NT2/D1 (cell line): ENCODE data around the gene INSR.
A peak's percentile ranks its signal among the peaks of the same experiment; 100 is the strongest.

ENCODE experiments used
- DNase-seq: peaks from one replicate; pipeline ENCODE4 v3.0.0-alpha.2; 2011; ENCODE audit warnings: low read depth, low spot score
- H3K27me3 ChIP-seq: 2 replicates; pipeline ENCODE4 v1.6.0; 2011; ENCODE audit warnings: mild to moderate bottlenecking; ENCODE audit not compliant: insufficient read length, insufficient read depth
- H3K36me3 ChIP-seq: 2 replicates; pipeline ENCODE4 v1.6.1; 2011; ENCODE audit warnings: mild to moderate bottlenecking, low read length, mixed read lengths; ENCODE audit not compliant: insufficient read depth, insufficient read length
- H3K4me1 ChIP-seq: 2 replicates; pipeline ENCODE4 v1.5.1; 2011; ENCODE audit not compliant: insufficient read depth, insufficient read length
- H3K4me3 ChIP-seq: 2 replicates; pipeline ENCODE4 v1.5.1; 2011; ENCODE audit warnings: low read depth; ENCODE audit not compliant: insufficient read length
- H3K9ac ChIP-seq: 2 replicates; pipeline ENCODE4 v1.6.0; 2011; ENCODE audit warnings: low read depth; ENCODE audit not compliant: insufficient read length
- H3K9me3 ChIP-seq: 2 replicates; pipeline ENCODE4 v1.5.1; 2011; ENCODE audit warnings: mild to moderate bottlenecking, low read length; ENCODE audit not compliant: insufficient read depth
- SUZ12 ChIP-seq: IDR thresholded peaks from 2 replicates; pipeline ENCODE4 v1.6.1; 2011; ENCODE audit not compliant: insufficient read length, insufficient read depth; ENCODE audit errors: extremely low read depth
- YY1 ChIP-seq: IDR thresholded peaks from 2 replicates; pipeline ENCODE4 v1.6.1; 2011; ENCODE audit not compliant: insufficient read length, insufficient read depth
- ZNF274 ChIP-seq: IDR thresholded peaks from 2 replicates; pipeline ENCODE4 v1.6.1; 2011; ENCODE audit warnings: mild to moderate bottlenecking, low read depth, low read length

The INSR gene

DNA sequence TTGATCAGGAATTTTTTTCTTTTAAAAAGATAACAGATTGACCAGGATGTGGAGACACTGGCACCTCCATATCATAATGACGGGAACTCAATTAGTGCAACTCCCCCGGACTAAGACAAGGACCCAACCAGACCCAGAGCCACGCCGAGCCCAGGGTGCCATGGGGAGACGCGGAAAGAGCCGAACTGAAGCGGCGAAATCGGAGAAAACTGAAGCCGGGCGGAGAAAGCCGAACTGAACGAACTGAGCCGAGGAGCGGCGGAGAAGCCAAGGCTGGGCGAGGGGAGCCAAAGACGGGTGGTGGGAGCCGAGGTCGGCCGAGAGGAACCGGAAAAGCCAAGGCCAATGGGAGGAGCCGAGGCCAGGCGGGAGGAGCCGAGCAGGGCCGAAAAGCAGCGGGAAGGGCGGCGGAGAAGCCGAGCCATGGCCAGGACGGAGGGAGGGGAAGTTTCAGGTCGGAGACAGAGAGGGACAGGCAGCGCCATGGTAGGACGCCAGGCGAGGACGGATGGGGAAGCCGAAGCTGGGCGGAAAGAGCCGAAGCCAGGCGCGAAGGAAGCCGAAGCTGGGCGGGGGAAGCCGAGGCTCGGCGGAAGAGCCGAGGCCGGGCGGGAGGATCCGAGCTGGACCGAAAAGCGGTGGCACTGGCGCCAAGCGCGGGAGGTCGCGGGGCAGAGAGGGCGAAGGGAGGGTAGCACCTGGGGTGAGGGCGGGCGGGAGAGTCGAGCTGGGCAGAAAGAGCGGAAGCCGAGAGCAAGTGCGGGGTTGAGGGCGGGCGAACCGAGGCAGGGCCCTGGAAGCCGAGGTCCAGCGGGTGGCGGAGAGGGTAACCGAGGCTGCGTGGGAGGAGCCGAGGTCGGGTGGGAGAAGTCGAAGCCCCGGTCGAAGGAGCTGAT is 195.3 kb downstream of the INSR start:
- H3K9me3 ChIP-seq = peaks cover 23% of the 10 kb centered on the region
- no peak for TF ChIP-seq SUZ12
- no peak for TF ChIP-seq ZNF274
- TF ChIP-seq YY1 = no peak
- peak overlapping the region; percentile 54 for H3K4me3 ChIP-seq
- no peaks in the 10 kb centered on the region for H3K36me3 ChIP-seq
- H3K4me1 ChIP-seq = peaks cover 5% of the 10 kb centered on the region
- DNase-seq = peak; percentile 92
- H3K9ac ChIP-seq = peak overlapping the region; percentile 93
- H3K27me3 ChIP-seq = no peaks in the 10 kb centered on the region

- Histone ChIP-seq H3K9ac (peak overlapping the region; percentile 93), H3K4me1 (peaks cover 5% of the 10 kb centered on the region), H3K27me3 (no peaks in the 10 kb centered on the region), H3K9me3 (peaks cover 29% of the 10 kb centered on the region), H3K36me3 (peaks cover 3% of the 10 kb centered on the region), H3K4me3 (peak overlapping the region; percentile 54)
- no peak for DNase-seq
- TF ChIP-seq ZNF274 = no peak
- TF ChIP-seq SUZ12 = no peak
- no peak for TF ChIP-seq YY1
Measured at GRCh38 chr19:7098096-7098495, 196.1 kb downstream of the INSR start.

DNA sequence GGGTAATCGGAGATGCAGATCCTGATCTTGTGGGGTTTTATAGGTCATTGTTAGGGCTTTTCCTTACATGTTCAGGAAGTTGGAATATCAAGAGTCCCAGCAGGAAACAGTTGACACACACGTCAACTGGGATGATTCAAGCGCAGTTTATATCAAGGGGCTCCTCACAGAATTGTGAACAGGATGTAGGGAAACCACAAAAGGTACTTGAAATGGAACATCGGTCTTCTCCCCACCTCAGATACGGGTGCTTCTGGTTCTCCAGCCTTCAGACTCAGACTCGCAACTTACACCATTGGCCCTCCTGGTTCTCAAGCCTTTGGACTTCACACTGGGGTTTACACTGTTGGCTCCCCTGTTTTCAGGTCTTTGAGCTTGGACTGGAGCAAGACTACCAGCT is 205.2 kb downstream of the INSR start:
- H3K27me3 ChIP-seq = no peaks in the 10 kb centered on the region
- DNase-seq = no peak
- H3K9ac ChIP-seq = no peak overlapping the region
- TF ChIP-seq ZNF274 = no peak
- no peak for TF ChIP-seq YY1
- no peak for TF ChIP-seq SUZ12
- peaks cover 61% of the 10 kb centered on the region for H3K36me3 ChIP-seq
- H3K4me1 ChIP-seq = no peaks in the 10 kb centered on the region
- H3K4me3 ChIP-seq = no peak overlapping the region
- peaks cover 58% of the 10 kb centered on the region for H3K9me3 ChIP-seq

DNA sequence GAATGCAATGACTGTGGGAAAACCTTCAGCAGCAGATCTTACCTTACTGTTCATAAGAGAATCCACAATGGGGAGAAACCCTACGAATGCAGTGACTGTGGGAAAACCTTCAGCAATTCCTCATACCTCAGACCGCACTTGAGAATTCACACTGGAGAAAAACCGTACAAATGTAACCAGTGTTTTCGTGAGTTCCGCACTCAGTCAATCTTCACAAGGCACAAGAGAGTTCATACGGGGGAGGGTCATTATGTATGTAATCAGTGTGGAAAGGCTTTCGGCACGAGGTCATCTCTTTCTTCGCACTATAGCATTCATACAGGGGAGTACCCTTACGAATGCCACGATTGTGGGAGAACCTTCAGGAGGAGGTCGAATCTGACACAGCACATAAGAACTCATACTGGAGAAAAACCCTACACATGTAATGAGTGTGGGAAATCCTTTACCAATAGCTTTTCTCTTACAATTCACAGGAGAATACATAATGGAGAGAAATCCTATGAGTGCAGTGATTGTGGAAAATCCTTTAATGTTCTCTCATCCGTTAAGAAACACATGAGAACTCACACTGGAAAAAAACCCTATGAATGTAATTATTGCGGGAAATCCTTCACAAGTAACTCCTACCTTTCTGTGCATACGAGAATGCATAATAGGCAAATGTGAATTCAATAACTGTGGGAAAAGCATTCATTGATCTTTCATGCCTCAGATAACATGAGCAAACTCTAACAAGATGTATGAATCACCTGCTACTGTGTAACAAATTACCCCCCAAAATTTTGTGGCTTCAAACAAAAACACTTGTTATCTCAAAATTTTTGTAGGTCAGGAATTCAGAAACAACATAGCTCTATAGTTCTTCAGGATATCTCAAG is 210.9 kb downstream of the INSR start:
- H3K4me3 ChIP-seq = no peak overlapping the region
- H3K4me1 ChIP-seq = no peaks in the 10 kb centered on the region
- no peak for DNase-seq
- TF ChIP-seq ZNF274 (peak; percentile 97), YY1 (no peak)
- peaks cover 99% of the 10 kb centered on the region for H3K9me3 ChIP-seq
- no peak overlapping the region for H3K9ac ChIP-seq
- H3K27me3 ChIP-seq = no peaks in the 10 kb centered on the region
- peaks cover 87% of the 10 kb centered on the region for H3K36me3 ChIP-seq

GRCh38 chr19:7078008-7078407 is 216.2 kb downstream of the INSR start:
- DNase-seq = no peak
- Histone ChIP-seq H3K4me3 (no peak overlapping the region), H3K4me1 (no peaks in the 10 kb centered on the region), H3K9ac (no peak overlapping the region), H3K9me3 (peaks cover 69% of the 10 kb centered on the region), H3K27me3 (no peaks in the 10 kb centered on the region), H3K36me3 (peaks cover 93% of the 10 kb centered on the region)
- TF ChIP-seq SUZ12 = no peak
- TF ChIP-seq ZNF274 = no peak
- no peak for TF ChIP-seq YY1

DNA sequence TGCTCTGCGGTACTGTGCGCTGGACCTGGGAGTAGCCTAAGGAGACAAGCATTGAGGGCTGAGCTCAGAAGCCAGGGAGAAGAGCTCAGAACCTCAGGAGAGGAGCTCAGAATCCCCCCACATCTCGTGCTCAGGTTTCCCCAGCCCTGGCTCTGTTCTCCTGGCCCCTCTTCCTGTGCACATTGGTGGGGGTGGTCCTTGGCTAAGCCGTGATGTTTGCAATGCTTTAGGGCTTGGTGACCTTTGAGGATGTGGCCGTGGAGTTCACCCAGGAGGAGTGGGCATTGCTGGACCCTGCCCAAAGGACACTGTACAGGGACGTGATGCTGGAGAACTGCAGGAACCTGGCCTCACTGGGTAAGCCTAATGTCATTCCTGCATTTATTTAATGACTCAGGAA is 218.1 kb downstream of the INSR start:
- Histone ChIP-seq H3K27me3 (no peaks in the 10 kb centered on the region), H3K4me3 (no peak overlapping the region), H3K4me1 (no peaks in the 10 kb centered on the region), H3K36me3 (peaks cover 87% of the 10 kb centered on the region), H3K9me3 (peaks cover 50% of the 10 kb centered on the region), H3K9ac (no peak overlapping the region)
- TF ChIP-seq SUZ12 (no peak), YY1 (no peak), ZNF274 (no peak)
- DNase-seq = no peak

GRCh38 chr19:7074705-7075282 is 219.4 kb downstream of the INSR start:
- DNase-seq = no peak
- no peak overlapping the region for H3K9ac ChIP-seq
- peaks cover 37% of the 10 kb centered on the region for H3K9me3 ChIP-seq
- no peaks in the 10 kb centered on the region for H3K4me1 ChIP-seq
- H3K36me3 ChIP-seq = peaks cover 83% of the 10 kb centered on the region
- H3K4me3 ChIP-seq = no peak overlapping the region
- no peak for TF ChIP-seq SUZ12
- no peak for TF ChIP-seq YY1
- no peak for TF ChIP-seq ZNF274
- H3K27me3 ChIP-seq = no peaks in the 10 kb centered on the region
